Neural crest cell (in vitro differentiated cells): ENCODE data around the gene ACSL1. TPM values are rescaled to one million over a fixed set of nuclear protein-coding genes. Genes with fewer than 3 reads are reported as not detected.
A peak's percentile ranks its signal among the peaks of the same experiment; 100 is the strongest.

Experiments
- DNase-seq: peaks from one replicate; pipeline ENCODE4 v3.0.0; 2021; ENCODE audit warnings: low read depth, mixed read lengths, low spot score
- H3K27ac Mint-ChIP-seq: one replicate; pipeline ENCODE4 v1.8.0; 2021; ENCODE audit warnings: mild to moderate bottlenecking, mixed read lengths; ENCODE audit not compliant: unreplicated experiment
- H3K27me3 Mint-ChIP-seq: 2 replicates; pipeline ENCODE4 v1.8.0; 2021; ENCODE audit warnings: low read depth, mild to moderate bottlenecking, mixed read lengths
- H3K36me3 Mint-ChIP-seq: 2 replicates; pipeline ENCODE4 v1.8.0; 2021; ENCODE audit warnings: low read depth, mild to moderate bottlenecking, mixed read lengths
- H3K4me1 Mint-ChIP-seq: 2 replicates; pipeline ENCODE4 v1.8.0; 2021; ENCODE audit warnings: mixed read lengths
- H3K4me3 Mint-ChIP-seq: one replicate; pipeline ENCODE4 v1.8.0; 2021; ENCODE audit warnings: mild to moderate bottlenecking, mixed read lengths
- H3K9me3 Mint-ChIP-seq: 2 replicates; pipeline ENCODE4 v1.8.0; 2021; ENCODE audit warnings: mixed read lengths
- total RNA-seq: library from RNA; stranded (reverse); gene quantifications from 2 replicates; pipeline ENCODE4 v1.2.1, GENCODE V29; 2021
- TF ChIP-seq, protein P1 (sequence below): fragments of 200-600 bp; sonication (generic); conservative IDR thresholded peaks from 2 replicates; pipeline ENCODE4 v1.5.0; 2021; ENCODE audit warnings: antibody characterized with exemption, mild to moderate bottlenecking

ACSL1 gene
- total RNA-seq, 1 donor from 2014 or later = 10.4 TPM

DNA sequence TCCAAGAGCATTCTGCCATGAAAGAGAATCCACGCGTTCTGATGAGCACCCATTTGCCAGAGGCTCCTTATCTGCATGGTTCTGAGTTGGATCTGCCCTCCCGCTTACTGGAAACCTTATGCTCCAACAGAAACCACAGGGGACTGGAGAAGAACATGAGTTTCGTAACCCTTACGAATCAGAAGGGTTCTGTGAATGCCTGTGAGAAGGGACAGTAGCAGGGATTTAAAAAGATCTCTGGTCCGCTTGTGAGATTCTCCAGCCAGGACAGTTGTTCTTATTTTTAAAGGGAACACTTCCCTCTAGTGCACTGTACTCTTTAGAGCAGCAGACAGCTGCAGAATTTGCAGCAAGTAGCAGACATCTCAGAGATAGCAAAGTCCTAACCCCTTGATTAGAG, 69.4 kb downstream of the ACSL1 start:
- H3K27me3 Mint-ChIP-seq = no peaks in the 10 kb centered on the region
- H3K4me1 Mint-ChIP-seq = peaks cover 5% of the 10 kb centered on the region
- TF ChIP-seq, protein P1, sequence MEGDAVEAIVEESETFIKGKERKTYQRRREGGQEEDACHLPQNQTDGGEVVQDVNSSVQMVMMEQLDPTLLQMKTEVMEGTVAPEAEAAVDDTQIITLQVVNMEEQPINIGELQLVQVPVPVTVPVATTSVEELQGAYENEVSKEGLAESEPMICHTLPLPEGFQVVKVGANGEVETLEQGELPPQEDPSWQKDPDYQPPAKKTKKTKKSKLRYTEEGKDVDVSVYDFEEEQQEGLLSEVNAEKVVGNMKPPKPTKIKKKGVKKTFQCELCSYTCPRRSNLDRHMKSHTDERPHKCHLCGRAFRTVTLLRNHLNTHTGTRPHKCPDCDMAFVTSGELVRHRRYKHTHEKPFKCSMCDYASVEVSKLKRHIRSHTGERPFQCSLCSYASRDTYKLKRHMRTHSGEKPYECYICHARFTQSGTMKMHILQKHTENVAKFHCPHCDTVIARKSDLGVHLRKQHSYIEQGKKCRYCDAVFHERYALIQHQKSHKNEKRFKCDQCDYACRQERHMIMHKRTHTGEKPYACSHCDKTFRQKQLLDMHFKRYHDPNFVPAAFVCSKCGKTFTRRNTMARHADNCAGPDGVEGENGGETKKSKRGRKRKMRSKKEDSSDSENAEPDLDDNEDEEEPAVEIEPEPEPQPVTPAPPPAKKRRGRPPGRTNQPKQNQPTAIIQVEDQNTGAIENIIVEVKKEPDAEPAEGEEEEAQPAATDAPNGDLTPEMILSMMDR = no peak

DNA sequence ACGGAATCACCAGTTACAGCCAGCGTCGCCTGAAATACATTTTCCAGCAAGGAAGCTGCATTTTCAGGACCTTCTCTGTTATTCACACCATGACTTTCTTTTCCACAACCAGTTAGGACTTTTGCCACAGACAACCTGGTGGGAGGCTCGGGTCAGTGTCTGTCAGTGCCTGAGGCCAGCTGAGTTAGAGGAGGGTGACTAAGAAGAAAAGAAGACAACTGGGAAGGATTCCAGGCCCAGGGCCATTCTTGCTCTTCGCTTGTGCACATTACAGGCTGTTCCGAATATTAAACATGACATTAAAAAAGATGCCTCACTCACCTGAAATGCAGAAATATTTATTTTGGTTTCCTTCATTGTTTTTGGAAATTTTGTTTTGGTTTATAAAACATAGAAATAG, 70.5 kb downstream of the ACSL1 start:
- H3K4me3 Mint-ChIP-seq = no peak overlapping the region
- no peaks in the 10 kb centered on the region for H3K27me3 Mint-ChIP-seq
- H3K27ac Mint-ChIP-seq = no peak overlapping the region
- DNase-seq = no peak
- H3K4me1 Mint-ChIP-seq = peaks cover 8% of the 10 kb centered on the region
- peaks cover 6% of the 10 kb centered on the region for H3K36me3 Mint-ChIP-seq
- TF ChIP-seq, protein P1 = no peak
- H3K9me3 Mint-ChIP-seq = no peaks in the 10 kb centered on the region

More for the DNA sequence above, 69.4 kb downstream of the ACSL1 start:
- Mint-ChIP-seq H3K36me3 (peaks cover 6% of the 10 kb centered on the region), H3K4me3 (no peak overlapping the region), H3K27ac (no peak overlapping the region), H3K9me3 (no peaks in the 10 kb centered on the region)
- no peak for DNase-seq

DNA sequence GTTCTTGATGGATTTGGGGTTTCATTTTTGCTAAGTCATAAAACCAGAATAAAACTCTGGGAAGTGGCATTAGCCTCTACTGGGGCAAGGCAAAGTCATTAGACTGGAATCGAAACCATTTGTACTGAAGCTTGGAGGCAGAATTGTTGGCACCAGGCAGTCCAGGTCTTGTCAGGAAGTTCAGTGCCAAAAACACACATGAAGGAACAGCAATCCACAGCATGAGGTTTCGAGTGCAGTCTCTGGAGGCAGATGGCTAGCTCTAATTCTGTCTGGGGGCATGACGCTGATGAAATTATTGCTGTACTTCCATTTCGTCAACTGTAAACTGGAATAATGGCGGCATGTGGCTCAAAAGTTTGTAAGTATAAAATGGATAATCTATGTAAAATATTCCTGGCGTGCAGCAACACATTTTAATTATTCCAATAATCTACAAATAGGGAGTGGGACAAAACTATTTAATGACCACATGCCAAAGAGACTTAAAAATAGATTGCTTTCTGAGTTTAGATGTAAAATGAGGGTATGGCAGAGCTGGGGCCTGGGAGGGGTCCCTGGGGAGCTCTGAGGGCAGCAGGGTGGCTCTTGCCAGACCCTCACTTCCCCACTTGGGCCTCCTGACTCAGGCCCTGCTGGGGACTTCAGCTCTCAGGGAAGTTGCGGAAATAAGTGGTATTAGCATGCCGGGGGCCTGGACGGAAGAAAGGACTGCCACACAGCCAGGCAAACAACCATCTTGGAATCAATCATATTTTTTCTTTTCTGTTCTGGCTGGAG, 73.1 kb downstream of the ACSL1 start:
- Mint-ChIP-seq H3K4me3 (no peak overlapping the region), H3K36me3 (no peaks in the 10 kb centered on the region), H3K9me3 (no peaks in the 10 kb centered on the region), H3K27ac (no peak overlapping the region), H3K4me1 (peaks cover 12% of the 10 kb centered on the region), H3K27me3 (no peaks in the 10 kb centered on the region)
- DNase-seq = no peak
- TF ChIP-seq, protein P1 = no peak

DNA sequence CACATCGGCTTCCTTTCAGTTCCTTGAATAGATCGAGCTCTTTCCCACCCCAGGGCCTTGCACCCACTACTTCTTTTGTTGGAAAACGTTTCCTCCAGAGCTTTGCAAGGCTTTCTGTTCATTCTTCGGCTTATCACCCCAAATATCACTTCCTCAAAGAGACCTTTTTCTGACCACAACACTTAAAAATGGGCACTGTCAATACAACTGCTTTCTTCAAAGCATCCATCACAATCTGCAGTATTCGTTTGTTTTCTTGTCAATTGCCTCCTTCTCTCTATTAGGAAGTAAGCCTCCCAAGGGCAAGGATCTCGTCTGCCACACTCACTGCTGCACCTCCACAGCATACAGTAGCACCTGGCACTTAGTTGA, 74.2 kb downstream of the ACSL1 start:
- Mint-ChIP-seq H3K27me3 (no peaks in the 10 kb centered on the region), H3K27ac (no peak overlapping the region), H3K36me3 (no peaks in the 10 kb centered on the region), H3K9me3 (no peaks in the 10 kb centered on the region), H3K4me1 (peaks cover 17% of the 10 kb centered on the region), H3K4me3 (no peak overlapping the region)
- TF ChIP-seq, protein P1 = no peak
- DNase-seq = no peak

DNA sequence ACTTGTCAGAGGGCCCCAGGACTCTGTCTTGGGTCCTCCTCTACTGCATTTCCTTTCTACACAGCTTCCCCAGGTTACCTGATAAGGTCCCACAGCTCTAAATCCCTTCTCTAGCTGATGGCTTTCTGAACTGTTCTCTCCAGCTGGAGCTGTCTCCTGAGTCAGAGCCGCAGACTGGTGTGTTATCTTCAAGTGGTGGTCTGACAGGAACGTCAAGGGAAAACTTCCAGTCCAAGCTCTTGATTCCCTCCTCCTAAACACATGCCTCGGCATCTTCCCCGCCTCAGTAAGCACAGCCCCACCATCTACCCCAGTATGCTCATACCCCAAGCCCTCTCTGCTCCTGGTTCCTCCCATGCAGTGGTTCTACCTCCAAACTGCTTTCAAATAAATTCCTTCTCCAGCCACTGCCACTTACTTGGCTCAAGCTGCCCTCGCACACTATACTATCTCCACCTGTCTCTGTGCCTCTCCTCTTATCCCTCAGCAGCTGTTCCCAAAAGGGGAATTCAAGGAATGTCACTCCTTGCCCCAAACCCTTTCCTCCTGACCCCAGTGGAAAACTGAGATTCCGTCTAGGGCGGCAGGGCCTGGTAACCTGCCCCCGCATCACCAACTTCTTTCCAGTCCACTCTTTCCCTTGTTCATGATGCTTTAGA, 74.7 kb downstream of the ACSL1 start:
- DNase-seq = no peak
- Mint-ChIP-seq H3K9me3 (no peaks in the 10 kb centered on the region), H3K4me1 (peaks cover 19% of the 10 kb centered on the region), H3K27me3 (no peaks in the 10 kb centered on the region), H3K27ac (peak overlapping the region; percentile 39), H3K36me3 (no peaks in the 10 kb centered on the region), H3K4me3 (no peak overlapping the region)
- TF ChIP-seq, protein P1 = no peak
